ENCODE measurements around the gene DAGLA.

DNA sequence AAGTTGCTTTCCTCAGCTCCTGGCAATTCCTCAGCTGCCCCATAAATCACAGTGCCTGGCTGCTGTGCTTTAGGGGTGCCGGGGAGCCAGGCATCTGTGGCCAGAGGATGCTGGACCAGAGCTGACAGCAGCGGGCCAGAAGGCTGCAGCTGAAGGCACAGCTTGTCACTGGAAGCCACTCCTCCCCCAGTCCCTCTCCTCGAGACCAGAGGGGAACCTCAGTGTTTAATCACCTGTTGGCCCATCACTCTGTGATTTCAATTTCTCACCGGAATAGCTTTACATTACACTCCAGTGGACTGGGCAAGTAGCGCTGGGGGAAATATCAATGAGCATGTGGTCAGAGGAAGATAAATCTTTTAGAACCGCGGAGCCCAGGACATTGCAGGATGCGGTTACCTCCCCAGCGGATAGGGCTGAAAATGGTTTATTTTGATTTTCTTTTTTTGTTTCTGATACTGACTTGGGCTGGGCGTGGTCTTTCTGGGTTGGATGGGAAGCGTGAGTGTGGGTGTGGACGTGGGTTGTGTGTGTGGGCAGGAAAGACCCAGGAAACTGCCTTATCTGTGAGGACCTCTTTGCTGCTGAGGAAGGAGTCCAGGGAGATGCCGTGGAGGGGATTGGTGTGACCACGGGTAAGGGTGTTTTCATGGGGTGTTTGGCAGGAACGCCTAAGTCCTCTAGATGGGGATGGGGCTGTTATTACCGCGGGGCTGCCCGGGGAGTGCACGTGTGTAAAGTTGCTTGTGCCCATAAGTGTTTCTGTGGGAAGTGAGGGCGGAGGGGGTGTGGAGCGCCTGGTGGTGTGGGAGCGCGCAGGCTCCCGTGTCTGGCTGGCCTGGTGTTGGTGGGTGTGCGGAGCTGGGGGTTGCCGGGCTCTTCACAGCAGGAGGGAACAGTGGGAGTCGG lies 4.0 kb downstream of the DAGLA start:
- TF ChIP-seq, protein P1, sequence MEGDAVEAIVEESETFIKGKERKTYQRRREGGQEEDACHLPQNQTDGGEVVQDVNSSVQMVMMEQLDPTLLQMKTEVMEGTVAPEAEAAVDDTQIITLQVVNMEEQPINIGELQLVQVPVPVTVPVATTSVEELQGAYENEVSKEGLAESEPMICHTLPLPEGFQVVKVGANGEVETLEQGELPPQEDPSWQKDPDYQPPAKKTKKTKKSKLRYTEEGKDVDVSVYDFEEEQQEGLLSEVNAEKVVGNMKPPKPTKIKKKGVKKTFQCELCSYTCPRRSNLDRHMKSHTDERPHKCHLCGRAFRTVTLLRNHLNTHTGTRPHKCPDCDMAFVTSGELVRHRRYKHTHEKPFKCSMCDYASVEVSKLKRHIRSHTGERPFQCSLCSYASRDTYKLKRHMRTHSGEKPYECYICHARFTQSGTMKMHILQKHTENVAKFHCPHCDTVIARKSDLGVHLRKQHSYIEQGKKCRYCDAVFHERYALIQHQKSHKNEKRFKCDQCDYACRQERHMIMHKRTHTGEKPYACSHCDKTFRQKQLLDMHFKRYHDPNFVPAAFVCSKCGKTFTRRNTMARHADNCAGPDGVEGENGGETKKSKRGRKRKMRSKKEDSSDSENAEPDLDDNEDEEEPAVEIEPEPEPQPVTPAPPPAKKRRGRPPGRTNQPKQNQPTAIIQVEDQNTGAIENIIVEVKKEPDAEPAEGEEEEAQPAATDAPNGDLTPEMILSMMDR (IDR thresholded peaks at IDR 0.05) = no peak
- no peak for TF ChIP-seq EZH2 (IDR thresholded peaks at IDR 0.05)

Measured in neural progenitor cell (in vitro differentiated cells).